HepG2 (cell line): ENCODE data around the gene PIP5KL1. TPM values are rescaled to one million over a fixed set of nuclear protein-coding genes. Genes with fewer than 3 reads are reported as not detected.

Source experiments
- ARNTL ChIP-seq: sonication (generic); formaldehyde crosslinking; IDR thresholded peaks from 2 replicates; pipeline ENCODE4 v1.4.0; 2020; ENCODE audit warnings: mild to moderate bottlenecking, missing genetic modification reagents
- CREB1 ChIP-seq, 2 experiments: fragments of 450-650 bp in 1 of 2; IDR thresholded peaks; 2 replicates each; pipeline ENCODE4 v1.6.1; 2016 to 2017; ENCODE audit warnings: control low read depth in 1 of 2, mild to moderate bottlenecking in 1 of 2, missing compliant biosample characterization in 1 of 2, missing genetic modification characterization in 1 of 2
- FOXP1 ChIP-seq, 2 experiments: fragments of 450-650 bp in 1 of 2; IDR thresholded peaks; 2 replicates each; pipeline ENCODE4 v1.6.1; 2017 to 2018; ENCODE audit warnings: antibody characterized with exemption in 1 of 2
- GLI4 ChIP-seq: sonication (generic); formaldehyde crosslinking; IDR thresholded peaks from 2 replicates; pipeline ENCODE4 v1.5.1; 2020; ENCODE audit warnings: missing genetic modification reagents, mild to moderate bottlenecking, moderate library complexity, borderline replicate concordance
- GPN1 ChIP-seq: sonication (generic); formaldehyde crosslinking; IDR thresholded peaks from 2 replicates; pipeline ENCODE4 v1.5.1; 2020; ENCODE audit warnings: missing genetic modification reagents, borderline replicate concordance
- HDAC6 ChIP-seq: fragments of 200-600 bp; sonication (generic); IDR thresholded peaks from 2 replicates; pipeline ENCODE4 v1.7.0; 2017; ENCODE audit warnings: mild to moderate bottlenecking, antibody characterized with exemption, low read length, low read depth
- MAFK ChIP-seq, 2 experiments: IDR thresholded peaks in 1 of 2; conservative IDR thresholded peaks in 1 of 2; 2 replicates each; pipeline ENCODE4 v1.6.1; 2011; ENCODE audit warnings: improper control_type of control experiment in 2 of 2, low read length in 2 of 2
- PHF21A ChIP-seq: sonication (generic); formaldehyde crosslinking; IDR thresholded peaks from 2 replicates; pipeline ENCODE4 v1.5.0; 2020; ENCODE audit warnings: mild to moderate bottlenecking, missing genetic modification reagents
- PPARG ChIP-seq: conservative IDR thresholded peaks from 2 replicates; pipeline ENCODE4 v1.6.1; 2016; ENCODE audit warnings: missing biosample characterization, missing genetic modification reagents
- SAP130 ChIP-seq: IDR thresholded peaks from 2 replicates; pipeline ENCODE4 v1.6.1; 2016; ENCODE audit warnings: low read depth
- SMC3 ChIP-seq: IDR thresholded peaks from 2 replicates; pipeline ENCODE4 v1.6.1; 2011; ENCODE audit warnings: low read length, improper control_type of control experiment
- ZNF17 ChIP-seq: sonication (generic); formaldehyde crosslinking; IDR thresholded peaks from 2 replicates; pipeline ENCODE4 v1.5.0; 2020; ENCODE audit warnings: mild to moderate bottlenecking, missing genetic modification reagents
- ZNF781 ChIP-seq: sonication (generic); formaldehyde crosslinking; IDR thresholded peaks from 2 replicates; pipeline ENCODE4 v1.5.1; 2020; ENCODE audit warnings: borderline replicate concordance, mild to moderate bottlenecking, missing genetic modification reagents; ENCODE audit errors: not compliant biosample characterization
- ZNF800 ChIP-seq: sonication (generic); formaldehyde crosslinking; IDR thresholded peaks from 2 replicates; pipeline ENCODE4 v1.4.0; 2020; ENCODE audit warnings: missing genetic modification reagents
- polyA plus RNA-seq, 8 experiments: library from polyadenylated mRNA; depleted of rRNA in 3 of 8; stranded (reverse) in 7 of 8; unstranded in 1 of 8; fragments of >200 nt; fragmentation: Illumina TruSeq in 4 of 8; extraction: Trizol in 4 of 8; gene quantifications; 2 replicates each; pipeline versions ENCODE4 v1.2.1 to v1.2.3, GENCODE V29; 2011 to 2016; ENCODE audit warnings: low read depth in 4 of 8, missing spikeins in 1 of 8, mixed read lengths in 1 of 8; ENCODE audit not compliant: insufficient read depth in 1 of 8
- total RNA-seq, 5 experiments: library from RNA; depleted of rRNA; stranded (reverse); fragments of >200 nt; fragmentation: Illumina TruSeq; extraction: Trizol; gene quantifications; 2 replicates each; pipeline ENCODE4 v1.2.3, GENCODE V29; 2016; ENCODE audit warnings: low read depth in 1 of 5
- TF ChIP-seq, protein P1 (sequence below): sonication (generic); formaldehyde crosslinking; conservative IDR thresholded peaks from 2 replicates; pipeline ENCODE4 v1.4.0; 2020; ENCODE audit warnings: missing genetic modification reagents

Gene PIP5KL1
- total and polyA plus RNA-seq, 2 of the 13 experiments (the other 11 are each of a cell fraction or from before 2014, with no cell fraction given) = 0.20 to 0.49 TPM

- TF ChIP-seq ZNF781 (CRISPR knock-in tag) (no peak), PHF21A (CRISPR knock-in tag) (peak; percentile 53), FOXP1 (IDR thresholded peaks at IDR 0.05) (no peak), FOXP1 (CRISPR knock-in tag; IDR thresholded peaks at IDR 0.05) (0 out of 2 replicates have a peak, but pooled peaks have one; percentile 9), PPARG (no peak), SAP130 (peak; percentile 94), MAFK (conservative IDR thresholded peaks at IDR 0.05 in 1 of 2, IDR thresholded peaks at IDR 0.05 in 1 of 2; ENCODE audit: low read length in 2 of 2) (peak; percentile 87 to 96), CREB1 (IDR thresholded peaks at IDR 0.05) (peak; percentile 37; the same call in 1 of the 2 replicates), CREB1 (CRISPR knock-in tag; IDR thresholded peaks at IDR 0.05) (peak; percentile 58; the same call in 1 of the 2 replicates), HDAC6 (no peak), GLI4 (CRISPR knock-in tag) (no peak), GPN1 (no peak), ZNF800 (CRISPR knock-in tag) (no peak), ARNTL (no peak), ZNF17 (CRISPR knock-in tag) (no peak), SMC3 (peak; percentile 21; the same call in 1 of the 2 replicates)
- TF ChIP-seq, protein P1, sequence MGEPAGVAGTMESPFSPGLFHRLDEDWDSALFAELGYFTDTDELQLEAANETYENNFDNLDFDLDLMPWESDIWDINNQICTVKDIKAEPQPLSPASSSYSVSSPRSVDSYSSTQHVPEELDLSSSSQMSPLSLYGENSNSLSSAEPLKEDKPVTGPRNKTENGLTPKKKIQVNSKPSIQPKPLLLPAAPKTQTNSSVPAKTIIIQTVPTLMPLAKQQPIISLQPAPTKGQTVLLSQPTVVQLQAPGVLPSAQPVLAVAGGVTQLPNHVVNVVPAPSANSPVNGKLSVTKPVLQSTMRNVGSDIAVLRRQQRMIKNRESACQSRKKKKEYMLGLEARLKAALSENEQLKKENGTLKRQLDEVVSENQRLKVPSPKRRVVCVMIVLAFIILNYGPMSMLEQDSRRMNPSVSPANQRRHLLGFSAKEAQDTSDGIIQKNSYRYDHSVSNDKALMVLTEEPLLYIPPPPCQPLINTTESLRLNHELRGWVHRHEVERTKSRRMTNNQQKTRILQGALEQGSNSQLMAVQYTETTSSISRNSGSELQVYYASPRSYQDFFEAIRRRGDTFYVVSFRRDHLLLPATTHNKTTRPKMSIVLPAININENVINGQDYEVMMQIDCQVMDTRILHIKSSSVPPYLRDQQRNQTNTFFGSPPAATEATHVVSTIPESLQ = no peak
- TF ChIP-seq, all 625 proteins: peak for 81
Observed at GRCh38 chr9:127919253-127919815, 11.2 kb downstream of the PIP5KL1 start (continued).
